CD4-positive, alpha-beta memory T cell (primary cell): ENCODE measurements around the gene LMF2. TPM values are rescaled to one million over a fixed set of nuclear protein-coding genes. Genes with fewer than 3 reads are reported as not detected.

Experiments
- CTCF ChIA-PET: fragments of 350-600 bp; sonication (Branson Sonifier 250); formaldehyde crosslinking; loops from one replicate; lab custom pipeline; 2021; ENCODE audit warnings: inconsistent platforms; ENCODE audit not compliant: partially characterized antibody; lab: Charles Lee
- POLR2A ChIA-PET: fragments of 350-600 bp; sonication (Branson Sonifier 250); formaldehyde crosslinking; loops from one replicate; lab custom pipeline; 2021; ENCODE audit not compliant: partially characterized antibody; lab: Charles Lee
- DNase-seq, 5 donors: peaks; one replicate each; pipeline versions ENCODE4 v3.0.0 to v3.0.0-alpha.2; 2020 to 2022; ENCODE audit warnings: mixed read lengths in 1 of 5
- H3K27ac ChIP-seq: one replicate; pipeline ENCODE4 v1.7.0; 2013; ENCODE audit warnings: low read depth, low read length
- H3K27me3 ChIP-seq: 2 replicates; pipeline ENCODE4 v1.7.0; 2013; ENCODE audit warnings: mild to moderate bottlenecking, low read length, moderate library complexity; ENCODE audit not compliant: insufficient read depth
- H3K36me3 ChIP-seq: 2 replicates; pipeline ENCODE4 v1.7.0; 2013; ENCODE audit warnings: mild to moderate bottlenecking, low read length, moderate library complexity; ENCODE audit not compliant: insufficient read depth
- H3K4me1 ChIP-seq: 2 replicates; pipeline ENCODE4 v1.7.0; 2013; ENCODE audit warnings: mild to moderate bottlenecking, low read length, moderate library complexity; ENCODE audit not compliant: insufficient read depth
- H3K4me3 ChIP-seq, 2 donors: one replicate each; pipeline ENCODE4 v1.7.0; 2013; ENCODE audit warnings: low read length in 2 of 2, mild to moderate bottlenecking in 1 of 2
- H3K9me3 ChIP-seq, 2 donors: one replicate each; pipeline ENCODE4 v1.7.0; 2013; ENCODE audit warnings: low read length in 2 of 2, control low read depth in 1 of 2; ENCODE audit not compliant: control insufficient read depth in 1 of 2
- H3K27ac Mint-ChIP-seq, 7 donors: one replicate each; pipeline ENCODE4 v1.8.0; 2020 to 2021; ENCODE audit warnings: mixed read lengths in 7 of 7, mild to moderate bottlenecking in 6 of 7, inconsistent platforms in 3 of 7, moderate library complexity in 3 of 7
- H3K27me3 Mint-ChIP-seq, 2 donors: one replicate each; pipeline ENCODE4 v1.8.0; 2020 to 2021; ENCODE audit warnings: mixed read lengths in 2 of 2
- H3K36me3 Mint-ChIP-seq, 2 donors: one replicate each; pipeline ENCODE4 v1.8.0; 2020 to 2021; ENCODE audit warnings: mixed read lengths in 2 of 2, inconsistent platforms in 1 of 2, mild to moderate bottlenecking in 1 of 2
- H3K4me1 Mint-ChIP-seq, 4 donors: one replicate each; pipeline ENCODE4 v1.8.0; 2020 to 2021; ENCODE audit warnings: mixed read lengths in 4 of 4, mild to moderate bottlenecking in 1 of 4
- H3K4me3 Mint-ChIP-seq, 8 donors: one replicate each; pipeline ENCODE4 v1.8.0; 2020 to 2021; ENCODE audit warnings: mixed read lengths in 8 of 8, mild to moderate bottlenecking in 7 of 8, moderate library complexity in 6 of 8, inconsistent platforms in 3 of 8
- H3K9me3 Mint-ChIP-seq, 8 donors: one replicate each; pipeline ENCODE4 v1.8.0; 2020 to 2021; ENCODE audit warnings: mixed read lengths in 8 of 8, mild to moderate bottlenecking in 5 of 8, inconsistent platforms in 3 of 8, moderate library complexity in 1 of 8
- intact Hi-C: fragments of 100-400 bp; cut with micrococcal nuclease; formaldehyde crosslinking; loops from one replicate; pipeline ENCODE4 v1.15.1; 2023
- polyA plus RNA-seq, 2 donors: library from polyadenylated mRNA; unstranded; fragments of 300-500 nt; fragmentation: Illumina TruSeq; gene quantifications; one replicate each; pipeline ENCODE4 v1.2.3, GENCODE V29; 2021
- total RNA-seq, 2 experiments: library from RNA; stranded (reverse); gene quantifications; one replicate each; pipeline ENCODE4 v1.2.3, GENCODE V29; 2021

The LMF2 gene
- total and polyA plus RNA-seq, 4 experiments from 2014 or later = 21.7 to 155 (median 93.1) TPM

DNA sequence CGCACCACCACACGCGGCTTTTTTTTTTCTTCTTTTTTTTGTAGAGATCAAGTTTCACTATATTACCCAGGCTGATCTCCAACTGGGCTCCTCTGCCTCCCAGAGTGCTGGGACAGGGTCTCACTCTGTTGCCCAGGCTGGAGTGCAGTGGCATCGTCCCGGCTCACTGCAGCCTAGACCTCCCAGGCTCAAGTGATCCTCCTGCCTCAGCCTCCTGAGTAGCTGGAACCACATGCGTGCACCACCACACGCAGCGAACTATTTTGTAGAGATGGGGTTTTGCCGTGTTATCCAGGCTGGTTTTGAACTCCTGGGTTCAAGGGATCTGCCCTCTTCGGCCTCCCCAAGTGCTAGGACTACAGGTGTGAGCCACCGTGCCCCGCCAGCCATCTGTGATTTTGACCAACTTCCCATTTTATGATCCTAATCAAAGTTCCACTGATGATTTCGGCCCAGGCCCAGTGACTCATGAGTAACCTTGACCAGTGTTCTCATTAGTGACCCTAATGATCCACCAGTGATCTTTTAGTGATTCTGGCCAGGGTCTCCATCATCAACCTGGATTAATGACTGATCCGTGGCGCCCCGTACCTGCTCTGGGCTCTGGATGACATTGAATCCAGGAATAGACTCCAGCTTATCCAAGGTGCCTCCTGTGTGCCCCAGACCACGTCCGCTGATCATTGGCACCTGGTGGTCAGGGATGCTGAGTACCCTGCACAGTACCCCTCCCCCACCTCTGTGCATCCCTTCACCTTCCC, 20.6 kb upstream of the LMF2 start:
- H3K4me3 ChIP-seq = no peak overlapping the region
- H3K36me3 Mint-ChIP-seq = peaks cover 3 to 14% of the 10 kb centered on the region in 2 donors
- intact Hi-C loops = loop anchor here (5.0 kb wide), 2 partner anchors 286 to 336 kb away; no protein-coding TSS in a partner anchor
- peak in 1 of 5 donors; percentile 31 for DNase-seq
- peaks cover 61% of the 10 kb centered on the region for H3K4me1 ChIP-seq
- ChIA-PET CTCF (interaction anchor here (1.1 to 5.1 kb wide), 6 partner anchors 11 to 36 kb away, joined by 3 to 135 read pairs (median 14); partner anchors contain the start of genes KLHDC7B and SYCE3), POLR2A (interaction anchor here (0.6 to 9.5 kb wide), 15 partner anchors 10 to 202 kb away, joined by 3 to 321 read pairs (median 7); partner anchors contain the start of genes ARSA, CHKB, LMF2 and NCAPH2)
- H3K9me3 ChIP-seq = no peaks in the 10 kb centered on the region
- H3K27me3 ChIP-seq = no peaks in the 10 kb centered on the region
- no peaks in the 10 kb centered on the region for H3K27me3 Mint-ChIP-seq
- peak overlapping the region; percentile 96 for H3K27ac ChIP-seq
- peak overlapping the region; percentile 83 to 97 (median 91) for H3K27ac Mint-ChIP-seq
- peaks cover 0 to 2% (median 0%) of the 10 kb centered on the region in 8 donors for H3K9me3 Mint-ChIP-seq
- H3K4me3 Mint-ChIP-seq = peak overlapping the region; percentile 60 to 83 (median 75)
- H3K4me1 Mint-ChIP-seq = peaks cover 14 to 45% (median 31%) of the 10 kb centered on the region in 4 donors
- peaks cover 5% of the 10 kb centered on the region for H3K36me3 ChIP-seq

DNA sequence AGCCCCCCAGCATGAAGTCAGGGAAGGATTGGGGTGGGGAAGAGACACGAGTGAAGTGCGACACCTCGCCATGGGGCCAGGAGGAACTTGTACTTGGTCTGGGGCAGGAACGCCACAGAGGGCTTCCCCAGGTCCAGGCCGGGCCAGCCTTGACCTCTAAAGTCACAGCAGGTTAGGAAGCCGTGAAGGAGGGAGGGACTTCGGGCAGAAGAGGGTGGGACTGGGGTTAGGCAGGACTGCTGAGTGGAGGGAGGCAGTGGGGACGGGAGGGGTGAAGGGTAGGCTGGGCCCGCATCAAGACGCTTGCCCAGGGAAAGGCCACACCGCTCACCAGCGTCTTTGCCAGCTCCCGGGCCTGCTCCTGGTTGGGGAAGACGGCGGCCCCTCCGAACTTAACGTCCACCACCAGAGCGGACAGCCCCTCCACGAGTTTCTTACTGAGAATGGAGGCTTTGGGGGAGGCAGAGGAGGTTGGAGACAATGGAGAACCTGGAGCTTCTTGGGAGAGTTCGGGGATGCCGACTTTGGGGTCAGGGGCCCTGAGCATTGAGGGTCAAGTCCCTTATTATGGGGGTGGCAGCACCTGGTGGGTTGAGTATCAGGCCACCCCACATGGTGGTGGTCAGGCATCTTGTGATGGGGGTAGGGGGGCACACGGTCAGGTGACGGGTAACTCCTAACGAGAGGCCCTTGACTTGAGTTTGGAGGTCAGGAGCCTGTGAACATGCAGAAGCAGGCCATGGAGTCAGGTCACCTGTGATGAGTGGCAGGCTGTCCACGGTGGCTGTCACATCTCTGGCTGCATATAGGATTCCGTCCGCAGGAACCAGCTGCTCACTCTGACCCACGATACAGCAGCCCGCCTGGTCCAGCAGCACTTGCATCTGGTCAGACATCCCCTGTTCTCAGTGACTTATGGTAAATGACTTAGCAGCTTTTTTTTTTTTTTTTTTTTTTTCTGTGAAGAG, 19.6 kb upstream of the LMF2 start:
- H3K36me3 Mint-ChIP-seq = peaks cover 3 to 17% of the 10 kb centered on the region in 2 donors
- DNase-seq = peak in 2 of 5 donors; percentile 30 to 55
- CTCF ChIA-PET = interaction anchor here (1.0 to 5.1 kb wide), 8 partner anchors 12 to 94 kb away, joined by 3 to 135 read pairs (median 16); partner anchors contain the start of genes KLHDC7B and SYCE3
- Histone ChIP-seq H3K4me3 (peak overlapping the region in 1 of 2 donors; percentile 81), H3K9me3 (no peaks in the 10 kb centered on the region), H3K27me3 (no peaks in the 10 kb centered on the region), H3K4me1 (peaks cover 52% of the 10 kb centered on the region), H3K27ac (peak overlapping the region; percentile 96), H3K36me3 (peaks cover 14% of the 10 kb centered on the region)
- POLR2A ChIA-PET = interaction anchor here (0.6 to 9.5 kb wide), 13 partner anchors 11 to 201 kb away, joined by 3 to 321 read pairs (median 6); partner anchors contain the start of genes CHKB, LMF2, NCAPH2 and SYCE3
- peaks cover 14 to 39% (median 29%) of the 10 kb centered on the region in 4 donors for H3K4me1 Mint-ChIP-seq
- peak overlapping the region; percentile 83 to 97 (median 91) for H3K27ac Mint-ChIP-seq
- H3K4me3 Mint-ChIP-seq = peak overlapping the region; percentile 60 to 83 (median 75)
- H3K9me3 Mint-ChIP-seq = peaks cover 0 to 2% (median 0%) of the 10 kb centered on the region in 8 donors
- intact Hi-C loops = loop anchor here (1.0 to 5.0 kb wide), 3 partner anchors 93 to 335 kb away; no protein-coding TSS in a partner anchor
- no peaks in the 10 kb centered on the region for H3K27me3 Mint-ChIP-seq

DNA sequence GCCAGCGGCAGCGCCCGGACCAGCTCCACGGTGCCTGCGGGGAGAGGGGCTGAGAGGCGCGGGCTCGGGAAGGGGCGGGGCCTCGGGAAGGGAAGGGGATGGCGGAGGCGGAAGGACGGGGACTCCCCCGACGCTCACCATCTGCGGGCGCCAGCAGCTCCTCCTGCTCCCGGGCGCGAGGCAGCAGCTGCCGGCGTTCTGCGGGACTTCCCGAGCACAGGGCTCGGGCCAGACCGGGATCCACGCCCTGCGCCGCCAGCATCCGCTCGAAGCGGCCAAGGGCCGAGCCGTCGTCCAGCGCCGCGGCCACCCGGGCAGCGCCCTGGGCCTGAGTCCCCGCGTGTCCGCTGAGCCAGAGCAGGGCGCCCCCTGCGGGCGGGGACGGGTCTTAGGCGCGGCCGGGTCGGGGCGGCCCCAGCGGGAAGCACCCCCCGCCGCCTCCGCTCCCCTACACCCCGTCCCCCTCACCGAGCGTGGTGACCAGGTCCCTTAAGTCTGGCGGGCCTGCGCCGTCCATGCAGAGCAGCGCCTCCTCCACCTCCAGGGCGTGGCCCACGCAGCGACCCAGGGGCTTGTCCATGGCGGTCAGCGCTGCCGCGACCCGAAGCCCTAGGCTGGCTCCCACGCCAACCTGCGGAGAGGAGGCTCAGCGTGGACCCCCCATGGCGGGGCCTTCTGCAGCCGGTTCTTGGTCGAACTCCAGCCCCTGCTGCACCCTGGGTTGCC, 18.8 kb upstream of the LMF2 start:
- H3K9me3 Mint-ChIP-seq = peaks cover 0 to 2% (median 0%) of the 10 kb centered on the region in 8 donors
- no peaks in the 10 kb centered on the region for H3K27me3 Mint-ChIP-seq
- no peaks in the 10 kb centered on the region for H3K9me3 ChIP-seq
- intact Hi-C loops = loop anchor here (1.0 to 5.0 kb wide), 3 partner anchors 94 to 334 kb away; no protein-coding TSS in a partner anchor
- H3K27ac ChIP-seq = peak overlapping the region; percentile 96
- H3K36me3 ChIP-seq = peaks cover 23% of the 10 kb centered on the region
- H3K4me3 Mint-ChIP-seq = peak overlapping the region; percentile 60 to 89 (median 75)
- ChIA-PET CTCF (interaction anchor here (0.7 to 5.1 kb wide), 48 partner anchors 8 to 340 kb away, joined by 3 to 135 read pairs (median 5); partner anchors contain the start of genes ARSA, CHKB, HDAC10 and KLHDC7B), POLR2A (interaction anchor here (0.6 to 9.5 kb wide), 46 partner anchors 11 to 601 kb away, joined by 3 to 321 read pairs (median 6); partner anchors contain the start of genes ARSA, CHKB, HDAC10 and KLHDC7B)
- peaks cover 3 to 19% of the 10 kb centered on the region in 2 donors for H3K36me3 Mint-ChIP-seq
- H3K27me3 ChIP-seq = no peaks in the 10 kb centered on the region
- H3K4me1 ChIP-seq = peaks cover 50% of the 10 kb centered on the region
- peak; percentile 82 to 91 (median 86) for DNase-seq
- peak overlapping the region; percentile 23 to 81 for H3K4me3 ChIP-seq
- peaks cover 14 to 39% (median 28%) of the 10 kb centered on the region in 4 donors for H3K4me1 Mint-ChIP-seq
- H3K27ac Mint-ChIP-seq = peak overlapping the region; percentile 83 to 97 (median 91)

DNA sequence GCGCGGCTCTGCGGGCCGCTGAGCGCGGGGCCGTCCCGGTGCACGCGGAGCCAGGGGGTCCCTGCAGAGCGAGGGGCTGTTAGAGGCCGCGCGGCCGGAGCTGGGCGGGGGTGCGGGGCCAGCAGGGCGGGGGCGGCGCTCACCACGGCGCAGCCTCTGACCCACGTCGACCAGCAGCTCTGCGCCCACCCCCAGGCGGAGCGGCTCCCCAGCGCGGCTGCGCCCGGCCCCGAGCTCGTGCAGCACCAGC, 18.3 kb upstream of the LMF2 start:
- peak overlapping the region; percentile 96 for H3K27ac ChIP-seq
- no peak for DNase-seq
- intact Hi-C loops = loop anchor here (1.0 to 5.0 kb wide), 8 partner anchors 17 to 333 kb away; partner anchors contain the start of genes CHKB, NCAPH2, SBF1 and SYCE3
- Mint-ChIP-seq H3K36me3 (peaks cover 7 to 21% of the 10 kb centered on the region in 2 donors), H3K9me3 (peaks cover 0 to 2% (median 0%) of the 10 kb centered on the region in 8 donors), H3K4me1 (peaks cover 14 to 39% (median 26%) of the 10 kb centered on the region in 4 donors), H3K4me3 (peak overlapping the region; percentile 65 to 89 (median 80)), H3K27ac (peak overlapping the region in 6 of 7 donors; percentile 60 to 97 (median 78)), H3K27me3 (no peaks in the 10 kb centered on the region)
- peaks cover 27% of the 10 kb centered on the region for H3K36me3 ChIP-seq
- H3K27me3 ChIP-seq = no peaks in the 10 kb centered on the region
- ChIA-PET POLR2A (interaction anchor here (0.6 to 9.5 kb wide), 47 partner anchors 10 to 600 kb away, joined by 3 to 321 read pairs (median 6); partner anchors contain the start of genes ARSA, CHKB, HDAC10 and KLHDC7B), CTCF (interaction anchor here (0.6 to 5.1 kb wide), 50 partner anchors 8 to 339 kb away, joined by 3 to 135 read pairs (median 5); partner anchors contain the start of genes ARSA, CHKB, HDAC10 and KLHDC7B)
- H3K9me3 ChIP-seq = no peaks in the 10 kb centered on the region
- peak overlapping the region in 1 of 2 donors; percentile 81 for H3K4me3 ChIP-seq
- H3K4me1 ChIP-seq = peaks cover 50% of the 10 kb centered on the region

DNA sequence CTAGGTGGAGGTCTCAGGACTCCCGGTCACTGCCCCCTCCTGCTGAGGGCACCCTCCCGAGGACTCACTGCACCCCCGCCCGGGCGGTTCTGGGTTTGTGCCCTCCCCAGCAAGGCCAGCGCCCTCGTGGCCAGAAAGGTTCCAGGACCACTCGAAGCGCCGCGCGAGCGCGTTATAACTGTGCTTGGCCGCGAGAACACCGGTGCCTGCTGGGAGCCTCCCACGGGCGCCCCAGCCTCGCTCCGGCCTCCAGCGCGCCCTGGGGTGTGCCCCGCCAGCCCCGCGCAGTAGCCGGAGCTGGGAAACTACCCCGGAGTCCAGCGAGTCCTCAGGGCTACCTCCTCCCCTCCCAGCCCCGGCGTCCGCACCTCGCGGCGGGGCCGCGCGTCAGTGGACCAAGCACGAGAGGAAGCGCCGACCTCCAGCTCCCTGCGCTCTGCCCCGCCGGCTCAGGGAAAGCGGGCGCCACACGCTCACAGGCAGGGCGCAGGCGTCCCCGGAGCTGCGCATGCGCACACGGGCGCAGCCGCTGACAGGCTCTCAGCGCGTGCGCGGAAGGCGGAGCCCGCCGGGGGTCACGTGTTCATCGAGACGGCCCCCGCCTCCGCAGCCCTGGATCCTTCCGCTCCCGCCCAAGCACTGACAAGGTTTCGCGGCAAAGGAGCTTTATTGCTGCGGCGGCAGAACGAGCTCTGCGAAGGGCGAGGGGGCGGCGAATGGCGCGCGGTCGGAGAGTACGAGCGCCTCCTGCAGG, 17.8 kb upstream of the LMF2 start, which contains the start of gene SCO2:
TSS of gene SCO2 (minus strand) at position 495 of the 754 bp plus-strand sequence. CDS start 1,187 bp downstream, outside the sequence.
- CTCF ChIA-PET = interaction anchor here (0.6 to 5.1 kb wide), 50 partner anchors 8 to 339 kb away, joined by 3 to 135 read pairs (median 5); partner anchors contain the start of genes ARSA, CHKB, HDAC10 and KLHDC7B
- POLR2A ChIA-PET = interaction anchor here (0.5 to 9.5 kb wide), 46 partner anchors 10 to 600 kb away, joined by 3 to 321 read pairs (median 6); partner anchors contain the start of genes ARSA, CHKB, HDAC10 and KLHDC7B
- no peaks in the 10 kb centered on the region for H3K27me3 ChIP-seq
- Mint-ChIP-seq H3K36me3 (peaks cover 7 to 21% of the 10 kb centered on the region in 2 donors), H3K4me1 (peaks cover 14 to 39% (median 26%) of the 10 kb centered on the region in 4 donors), H3K4me3 (peak within 1 kb of the TSS; percentile 86 to 94 (median 92)), H3K27ac (peak within 1 kb of the TSS; percentile 84 to 97 (median 94)), H3K27me3 (no peaks in the 10 kb centered on the region), H3K9me3 (no peaks in the 10 kb centered on the region)
- H3K27ac ChIP-seq = peak within 1 kb of the TSS; percentile 96
- intact Hi-C loops = loop anchor here (1.0 to 5.0 kb wide), 7 partner anchors 17 to 333 kb away; partner anchors contain the start of genes CHKB, NCAPH2, SBF1 and SYCE3
- no peaks in the 10 kb centered on the region for H3K9me3 ChIP-seq
- peak; percentile 96 to 98 (median 98) for DNase-seq
- peaks cover 27% of the 10 kb centered on the region for H3K36me3 ChIP-seq
- H3K4me1 ChIP-seq = peaks cover 46% of the 10 kb centered on the region
- peak within 1 kb of the TSS; percentile 47 to 81 for H3K4me3 ChIP-seq
